DOHH2 (cell line): Measurements from ENCODE around the gene MRPL3.

Source experiments
- CTCF ChIP-seq: fragments of 200-600 bp; sonication (generic); IDR thresholded peaks from one replicate; pipeline ENCODE4 v1.5.1; 2014; ENCODE audit warnings: antibody characterized with exemption, mild to moderate bottlenecking, low read depth, low read length; ENCODE audit not compliant: poor library complexity, severe bottlenecking
- EZH2phosphoT487 ChIP-seq: fragments of 200-600 bp; sonication (generic); IDR thresholded peaks from 2 replicates; pipeline ENCODE4 v1.6.1; 2017; ENCODE audit warnings: borderline replicate concordance, mild to moderate bottlenecking, antibody characterized with exemption, low read length, moderate library complexity, mixed read lengths

DNA sequence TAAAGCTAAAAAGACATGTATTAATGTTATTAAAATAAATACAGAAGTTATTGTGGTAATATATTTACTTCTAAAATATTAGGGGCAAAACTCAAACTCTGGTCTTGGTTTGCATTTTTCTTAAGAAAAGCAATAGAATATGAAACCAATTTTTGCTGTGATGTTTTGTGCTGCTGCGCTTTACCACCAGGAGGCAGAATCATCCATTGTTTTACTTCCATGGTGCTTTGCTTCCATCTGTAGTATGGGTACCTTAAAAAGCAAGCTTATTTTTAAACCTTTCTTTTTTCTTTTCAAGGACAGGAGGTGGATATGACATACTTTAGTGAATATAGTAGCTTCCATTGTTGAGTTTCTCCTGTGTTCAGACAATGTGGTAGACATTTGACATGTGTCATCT, 46.6 kb upstream of the MRPL3 start:
- TF ChIP-seq CTCF (peak; percentile 53), EZH2phosphoT487 (no peak)
